IPS-15b (cell line): ENCODE data around the gene ASXL3.
A peak's percentile ranks its signal among the peaks of the same experiment; 100 is the strongest.

ENCODE experiments used
- H3K27me3 ChIP-seq: one replicate; pipeline ENCODE4 v1.6.1; 2013; ENCODE audit warnings: low read length; ENCODE audit not compliant: control insufficient read depth, insufficient read depth
- H3K36me3 ChIP-seq: one replicate; pipeline ENCODE4 v1.6.1; 2013; ENCODE audit warnings: low read length; ENCODE audit not compliant: control insufficient read depth, insufficient read depth
- H3K4me1 ChIP-seq: one replicate; pipeline ENCODE4 v1.6.1; 2013; ENCODE audit warnings: mild to moderate bottlenecking, low read length; ENCODE audit not compliant: control insufficient read depth, insufficient read depth
- H3K4me3 ChIP-seq: one replicate; pipeline ENCODE4 v1.5.1; 2013; ENCODE audit warnings: low read depth, low read length
- H3K9ac ChIP-seq: one replicate; pipeline ENCODE4 v1.6.1; 2013; ENCODE audit warnings: low read depth, mild to moderate bottlenecking, low read length
- H3K9me3 ChIP-seq: one replicate; pipeline ENCODE4 v1.6.1; 2013; ENCODE audit warnings: mild to moderate bottlenecking, low read length; ENCODE audit not compliant: control insufficient read depth, insufficient read depth

The ASXL3 gene

GRCh38 chr18:33571998-33572787, 5.8 kb upstream of the ASXL3 start:
- H3K27me3 ChIP-seq, result peaks cover 5% of the 10 kb centered on the region
- H3K9ac ChIP-seq, result no peak overlapping the region
- H3K36me3 ChIP-seq, result no peaks in the 10 kb centered on the region
- H3K9me3 ChIP-seq, result no peaks in the 10 kb centered on the region
- H3K4me1 ChIP-seq, result peaks cover 2% of the 10 kb centered on the region
- no peak overlapping the region for H3K4me3 ChIP-seq

DNA sequence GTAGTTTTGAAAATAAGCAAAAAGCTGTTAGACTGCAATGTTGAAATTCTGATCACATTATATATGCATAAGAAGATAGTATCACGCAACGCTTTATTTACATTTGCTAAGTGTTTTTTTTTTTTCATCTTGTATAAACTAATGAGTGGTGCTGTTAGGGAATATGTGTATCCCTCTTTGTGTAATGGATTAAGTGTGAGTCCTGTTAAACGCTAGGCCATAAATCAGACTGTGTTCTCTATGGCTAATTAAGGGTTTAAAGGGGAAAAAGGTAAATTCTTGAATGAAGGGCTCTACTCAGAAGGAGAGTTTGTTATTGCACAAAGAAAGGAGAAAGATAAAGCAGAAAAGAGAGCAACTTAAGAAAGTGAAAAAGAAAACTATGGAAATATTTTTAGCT, 4.8 kb upstream of the ASXL3 start:
- Histone ChIP-seq H3K27me3 (peaks cover 12% of the 10 kb centered on the region), H3K36me3 (no peaks in the 10 kb centered on the region), H3K9ac (no peak overlapping the region), H3K9me3 (no peaks in the 10 kb centered on the region), H3K4me1 (peaks cover 2% of the 10 kb centered on the region), H3K4me3 (no peak overlapping the region)

GRCh38 chr18:33575451-33575850, 2.6 kb upstream of the ASXL3 start:
- Histone ChIP-seq H3K27me3 (peaks cover 29% of the 10 kb centered on the region), H3K9me3 (no peaks in the 10 kb centered on the region), H3K4me3 (no peak overlapping the region), H3K36me3 (no peaks in the 10 kb centered on the region), H3K9ac (no peak overlapping the region), H3K4me1 (peaks cover 2% of the 10 kb centered on the region)

GRCh38 chr18:33576999-33577646, 896 bp upstream of the ASXL3 start:
- Histone ChIP-seq H3K36me3 (no peaks in the 10 kb centered on the region), H3K9me3 (no peaks in the 10 kb centered on the region), H3K27me3 (peaks cover 41% of the 10 kb centered on the region), H3K9ac (no peak overlapping the region), H3K4me1 (peaks cover 8% of the 10 kb centered on the region), H3K4me3 (peak overlapping the region; percentile 81)

GRCh38 chr18:33578518-33579348, 714 bp downstream of the ASXL3 start:
- Histone ChIP-seq H3K36me3 (no peaks in the 10 kb centered on the region), H3K4me3 (peak overlapping the region; percentile 53), H3K9ac (peak overlapping the region; percentile 4), H3K27me3 (peaks cover 41% of the 10 kb centered on the region), H3K4me1 (peaks cover 12% of the 10 kb centered on the region), H3K9me3 (no peaks in the 10 kb centered on the region)

DNA sequence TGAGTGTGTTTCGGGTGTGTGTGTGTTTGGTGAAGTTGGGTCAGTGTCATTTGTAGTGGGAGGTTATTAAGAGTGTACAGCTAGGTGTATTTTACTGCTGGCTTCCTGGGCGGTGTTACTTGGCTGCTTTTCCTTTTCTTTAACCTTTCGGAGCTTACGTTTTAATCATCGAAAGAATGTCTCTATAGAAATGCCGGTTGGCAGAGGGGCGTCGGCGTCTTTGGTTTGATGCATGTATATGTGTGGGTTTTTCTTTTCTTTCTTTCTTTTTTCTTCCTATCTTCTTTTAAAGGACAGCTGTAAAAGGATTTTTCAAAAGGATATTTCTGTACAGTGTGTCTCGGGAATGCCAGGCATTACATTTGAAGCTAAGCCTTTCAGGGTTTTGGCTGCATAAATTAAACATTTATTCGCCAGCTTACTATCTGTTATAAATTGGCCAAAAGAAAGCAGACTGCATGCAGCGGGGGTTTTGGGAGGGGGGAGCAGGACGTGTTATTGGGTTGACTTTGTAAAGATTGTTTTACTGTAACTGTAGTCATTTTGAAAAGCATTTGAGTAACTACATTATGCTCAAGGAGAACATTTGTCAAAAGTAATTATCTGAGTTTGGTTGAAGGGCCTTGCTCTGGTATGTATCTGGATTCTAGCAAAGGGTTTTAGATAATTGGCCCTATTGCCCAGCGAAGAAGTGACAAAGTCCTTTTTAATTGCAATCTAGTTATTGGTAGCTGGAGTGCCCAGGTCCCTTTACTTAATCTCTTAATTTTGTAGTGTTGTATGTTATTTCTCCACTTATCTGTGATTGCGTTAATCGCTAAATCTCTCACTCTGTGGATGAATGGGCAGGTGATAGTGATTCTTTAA, 1.6 kb downstream of the ASXL3 start:
- peaks cover 12% of the 10 kb centered on the region for H3K4me1 ChIP-seq
- H3K27me3 ChIP-seq, result peaks cover 41% of the 10 kb centered on the region
- no peaks in the 10 kb centered on the region for H3K9me3 ChIP-seq
- H3K36me3 ChIP-seq, result no peaks in the 10 kb centered on the region
- H3K4me3 ChIP-seq, result peak overlapping the region; percentile 53
- H3K9ac ChIP-seq, result peak overlapping the region; percentile 4

DNA sequence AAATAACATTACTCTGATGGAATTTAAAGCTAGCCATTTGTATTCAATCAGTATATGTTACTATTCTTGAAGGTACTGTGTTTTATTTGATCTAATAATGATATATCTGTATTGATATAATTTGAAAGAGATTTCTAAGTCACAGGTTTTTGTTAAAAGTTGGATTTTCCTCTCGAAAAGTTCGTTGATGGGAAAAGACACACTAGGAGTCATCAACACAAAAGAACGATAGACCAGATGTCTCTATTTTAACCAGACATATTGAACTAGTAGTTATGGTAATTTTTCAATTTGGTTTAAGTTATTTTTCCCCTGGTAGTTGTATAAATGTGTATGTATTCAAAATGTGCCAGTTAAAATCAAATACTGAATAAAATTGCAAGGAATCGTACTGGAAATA, 2.5 kb downstream of the ASXL3 start:
- Histone ChIP-seq H3K4me1 (peaks cover 15% of the 10 kb centered on the region), H3K36me3 (no peaks in the 10 kb centered on the region), H3K4me3 (no peak overlapping the region), H3K27me3 (peaks cover 41% of the 10 kb centered on the region), H3K9me3 (no peaks in the 10 kb centered on the region), H3K9ac (no peak overlapping the region)

- H3K27me3 ChIP-seq, result peaks cover 40% of the 10 kb centered on the region
- no peaks in the 10 kb centered on the region for H3K9me3 ChIP-seq
- H3K4me3 ChIP-seq, result no peak overlapping the region
- no peaks in the 10 kb centered on the region for H3K36me3 ChIP-seq
- H3K4me1 ChIP-seq, result peaks cover 16% of the 10 kb centered on the region
- no peak overlapping the region for H3K9ac ChIP-seq
Measured at GRCh38 chr18:33581856-33582255, 3.8 kb downstream of the ASXL3 start.

GRCh38 chr18:33583901-33584300, 5.9 kb downstream of the ASXL3 start:
- no peak overlapping the region for H3K9ac ChIP-seq
- no peak overlapping the region for H3K4me3 ChIP-seq
- H3K27me3 ChIP-seq, result peaks cover 27% of the 10 kb centered on the region
- H3K4me1 ChIP-seq, result peaks cover 16% of the 10 kb centered on the region
- H3K36me3 ChIP-seq, result no peaks in the 10 kb centered on the region
- no peaks in the 10 kb centered on the region for H3K9me3 ChIP-seq

DNA sequence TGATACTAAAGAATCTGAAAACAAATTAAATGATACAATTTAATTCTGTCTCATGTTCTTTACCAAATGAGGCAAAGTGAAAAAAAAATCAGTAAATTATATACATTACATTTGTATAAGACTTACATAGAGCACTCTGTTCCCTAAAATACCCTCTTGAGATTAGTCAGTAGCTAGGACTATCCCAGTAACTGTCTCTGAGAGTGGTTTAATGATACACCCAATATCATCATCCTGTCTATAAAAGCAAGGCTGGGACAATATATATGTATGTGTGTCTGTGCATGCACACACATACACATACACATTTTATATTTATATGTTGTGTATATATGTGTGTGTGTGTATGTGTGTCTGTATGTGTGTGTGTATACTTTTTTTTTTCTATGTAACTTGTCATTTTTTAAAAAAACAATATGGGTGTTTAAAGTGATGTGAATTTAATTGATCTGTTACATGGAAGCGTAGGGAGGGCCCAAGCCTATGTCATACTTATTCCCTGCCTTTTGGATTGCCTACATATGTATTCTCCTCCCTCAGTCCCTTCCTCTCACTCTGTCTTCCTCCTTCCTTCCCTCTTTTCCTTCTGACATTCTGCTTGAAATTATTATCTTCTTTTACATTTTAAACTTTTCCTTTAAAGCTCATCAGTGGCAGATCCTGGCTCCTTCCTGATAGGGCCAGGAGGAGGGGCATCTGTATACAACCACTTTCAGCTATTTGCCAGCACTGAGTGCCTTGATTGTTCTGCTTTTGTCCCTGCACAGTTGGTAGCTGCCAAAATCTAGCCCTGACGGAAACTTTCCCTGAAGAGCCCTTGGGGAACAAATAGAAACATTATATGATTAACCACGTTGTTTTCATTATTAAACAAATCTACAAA, 6.8 kb downstream of the ASXL3 start:
- Histone ChIP-seq H3K4me3 (no peak overlapping the region), H3K27me3 (peaks cover 18% of the 10 kb centered on the region), H3K9me3 (no peaks in the 10 kb centered on the region), H3K9ac (no peak overlapping the region), H3K4me1 (peaks cover 16% of the 10 kb centered on the region), H3K36me3 (no peaks in the 10 kb centered on the region)
